Ishikawa (cell line): ENCODE measurements around the gene PRCP.

Experiments used
- CEBPB ChIP-seq: IDR thresholded peaks from 2 replicates; pipeline ENCODE4 v1.6.1; 2012
- CREB1 ChIP-seq: IDR thresholded peaks from 2 replicates; pipeline ENCODE4 v1.6.1; 2012; ENCODE audit warnings: low read depth
- EP300 ChIP-seq: IDR thresholded peaks from 2 replicates; pipeline ENCODE4 v1.6.1; 2012; ENCODE audit warnings: borderline replicate concordance
- FOXM1 ChIP-seq: IDR thresholded peaks from 2 replicates; pipeline ENCODE4 v1.6.1; 2012; ENCODE audit warnings: low read depth, borderline replicate concordance
- NFIC ChIP-seq: IDR thresholded peaks from 2 replicates; pipeline ENCODE4 v1.6.1; 2012
- TAF1 ChIP-seq: IDR thresholded peaks from 2 replicates; pipeline ENCODE4 v1.6.1; 2012; ENCODE audit warnings: low read depth, mild to moderate bottlenecking
- TCF12 ChIP-seq: IDR thresholded peaks from 2 replicates; pipeline ENCODE4 v1.6.1; 2012; ENCODE audit warnings: low read depth
- ZBTB7A ChIP-seq: IDR thresholded peaks from 2 replicates; pipeline ENCODE4 v1.6.1; 2012; ENCODE audit warnings: low read depth

DNA sequence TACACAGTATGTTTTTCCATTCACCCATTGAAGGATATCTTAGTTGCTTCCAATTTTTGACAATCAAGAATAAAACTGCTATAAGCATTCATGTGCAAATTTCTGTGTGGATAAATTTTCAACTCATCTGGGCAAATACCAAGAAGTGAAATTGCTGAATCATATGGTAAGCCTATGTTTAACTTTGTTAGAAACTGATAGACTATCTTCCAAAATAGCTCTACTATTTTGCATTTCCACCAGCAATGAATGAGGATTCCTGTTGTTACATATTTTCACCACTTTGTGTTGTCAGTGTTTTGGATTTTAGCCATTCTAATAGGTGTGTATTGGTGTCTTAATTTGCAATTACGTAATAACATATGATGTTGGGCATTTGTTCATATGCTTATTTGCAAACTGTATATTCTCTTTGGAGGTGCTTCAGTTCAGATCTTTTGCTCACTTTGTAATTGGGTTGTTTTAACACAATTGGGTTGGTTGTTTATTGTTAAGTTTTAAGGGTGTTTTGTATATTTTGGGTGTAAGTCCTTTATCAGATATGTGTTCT lies 117.3 kb downstream of the PRCP start:
- TF ChIP-seq TCF12, result no peak
- TF ChIP-seq EP300, result no peak
- TF ChIP-seq CREB1, result no peak
- TF ChIP-seq TAF1, result no peak
- TF ChIP-seq ZBTB7A, result no peak
- no peak for TF ChIP-seq NFIC
- no peak for TF ChIP-seq CEBPB
- no peak for TF ChIP-seq FOXM1
